Medulla oblongata (tissue), 1 donor: Measurements from ENCODE around the gene MAGEA2.
"Not testable (repeated sequence)": the region's sequence is repeated elsewhere in the genome, so short reads cannot be mapped to it uniquely, and the experiment has no call there.

Experiments
- DNase-seq: peaks from one replicate; pipeline ENCODE4 v3.0.0-alpha.2; 2015; ENCODE audit errors: extremely low spot score

Gene MAGEA2

DNA sequence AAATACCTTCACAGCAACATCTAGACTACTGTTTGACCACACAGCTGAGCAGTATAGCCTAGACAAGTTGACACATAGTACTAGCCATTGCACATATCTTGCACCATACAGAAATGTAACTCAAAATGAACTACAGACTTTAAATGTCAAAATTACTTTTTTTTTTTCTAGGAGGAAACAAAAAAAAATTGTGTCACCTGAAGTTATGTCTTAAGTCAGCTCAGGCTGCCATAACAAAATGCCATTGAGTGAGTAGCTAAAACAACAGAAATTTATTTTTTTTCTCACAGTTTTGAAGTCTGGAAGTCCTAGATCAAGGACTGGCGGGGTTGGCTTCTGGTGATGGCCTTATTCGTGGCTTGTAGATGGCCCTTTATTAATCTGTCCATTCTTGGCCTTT, 44.5 kb downstream of the MAGEA2 start, which contains the start of gene CSAG2:
TSS of gene CSAG2 (minus strand) at position 101 of the 400 bp plus-strand sequence. CDS start 161 bp downstream, outside the sequence.
- not testable (repeated sequence) for DNase-seq

DNA sequence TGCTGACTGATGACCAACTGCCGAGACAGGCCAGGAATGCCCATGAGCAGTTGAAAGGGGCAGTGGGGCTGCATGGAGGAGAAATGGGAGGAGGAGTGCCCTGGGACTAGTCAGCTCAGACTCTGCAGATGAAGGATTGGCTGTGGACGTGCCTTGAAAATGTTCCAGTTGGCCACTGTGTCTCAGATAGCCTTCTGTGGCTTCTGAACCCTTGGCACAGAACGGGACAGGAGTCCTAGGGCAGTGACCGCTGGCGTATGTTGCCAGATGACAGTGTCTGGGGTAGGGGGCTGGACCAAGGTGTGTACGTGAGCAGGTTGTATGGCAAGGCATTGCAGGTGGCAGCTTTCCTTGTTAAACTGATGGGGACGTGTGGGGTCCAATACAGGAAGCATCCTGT, 47.1 kb downstream of the MAGEA2 start:
- DNase-seq = not testable (repeated sequence)

DNA sequence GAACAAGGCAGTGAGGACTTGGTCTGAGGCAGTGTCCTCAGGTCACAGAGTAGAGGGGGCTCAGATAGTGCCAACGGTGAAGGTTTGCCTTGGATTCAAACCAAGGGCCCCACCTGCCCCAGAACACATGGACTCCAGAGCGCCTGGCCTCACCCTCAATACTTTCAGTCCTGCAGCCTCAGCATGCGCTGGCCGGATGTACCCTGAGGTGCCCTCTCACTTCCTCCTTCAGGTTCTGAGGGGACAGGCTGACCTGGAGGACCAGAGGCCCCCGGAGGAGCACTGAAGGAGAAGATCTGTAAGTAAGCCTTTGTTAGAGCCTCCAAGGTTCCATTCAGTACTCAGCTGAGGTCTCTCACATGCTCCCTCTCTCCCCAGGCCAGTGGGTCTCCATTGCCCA, 53.3 kb downstream of the MAGEA2 start:
- DNase-seq = not testable (repeated sequence)
